WTC11 (cell line): ENCODE measurements around the gene MIGA2. TPM values are rescaled to one million over a fixed set of nuclear protein-coding genes. Genes with fewer than 3 reads are reported as not detected.

Experiments
- ATAC-seq: fragments of 200-7000 bp; cut with Tn5 transposase; 2 replicates; pipeline ENCODE4 v1.10.0; 2021; ENCODE audit warnings: mild to moderate bottlenecking, moderate library complexity
- CTCF ChIA-PET: fragments of 300-600 bp; sonication (Branson Sonifier 250); formaldehyde crosslinking; loops from one replicate; lab custom pipeline; 2021; ENCODE audit warnings: antibody characterized with exemption; lab: Charles Lee
- POLR2A ChIA-PET: fragments of 350-600 bp; sonication (Branson Sonifier 250); formaldehyde crosslinking; loops from one replicate; lab custom pipeline; 2021; ENCODE audit warnings: antibody characterized with exemption; lab: Charles Lee
- DNase-seq: peaks from one replicate; pipeline ENCODE4 v3.0.0; 2021; ENCODE audit warnings: low spot score
- H3K27ac Mint-ChIP-seq: 2 replicates; pipeline ENCODE4 v1.8.0; 2021; ENCODE audit warnings: mixed read lengths
- H3K27me3 Mint-ChIP-seq: 2 replicates; pipeline ENCODE4 v1.8.0; 2021; ENCODE audit warnings: low read depth, mild to moderate bottlenecking, moderate library complexity, mixed read lengths
- H3K36me3 Mint-ChIP-seq: 2 replicates; pipeline ENCODE4 v1.8.0; 2021; ENCODE audit warnings: mixed read lengths
- H3K4me1 Mint-ChIP-seq: 2 replicates; pipeline ENCODE4 v1.8.0; 2022; ENCODE audit warnings: mixed read lengths
- H3K4me3 Mint-ChIP-seq: 2 replicates; pipeline ENCODE4 v1.8.0; 2021; ENCODE audit warnings: mild to moderate bottlenecking, moderate library complexity, mixed read lengths
- H3K9me3 Mint-ChIP-seq: 2 replicates; pipeline ENCODE4 v1.8.0; 2021; ENCODE audit warnings: mixed read lengths
- ATF3 ChIP-seq: sonication (generic); formaldehyde crosslinking; conservative IDR thresholded peaks from 2 replicates; pipeline ENCODE4 v1.8.1; 2022; ENCODE audit warnings: mild to moderate bottlenecking, missing genetic modification reagents
- CREM ChIP-seq: sonication (generic); formaldehyde crosslinking; IDR thresholded peaks from 2 replicates; pipeline ENCODE4 v1.8.1; 2022; ENCODE audit warnings: mild to moderate bottlenecking, missing genetic modification reagents, moderate library complexity
- ESRRA ChIP-seq: sonication (generic); formaldehyde crosslinking; IDR thresholded peaks from 2 replicates; pipeline ENCODE4 v1.8.1; 2022; ENCODE audit warnings: mild to moderate bottlenecking, missing genetic modification reagents, borderline replicate concordance
- ETV6 ChIP-seq: sonication (generic); formaldehyde crosslinking; IDR thresholded peaks from 2 replicates; pipeline ENCODE4 v1.8.1; 2022; ENCODE audit warnings: mild to moderate bottlenecking, missing genetic modification reagents
- FOXJ3 ChIP-seq: sonication (generic); formaldehyde crosslinking; IDR thresholded peaks from 2 replicates; pipeline ENCODE4 v1.9.0; 2021; ENCODE audit warnings: missing genetic modification reagents, mild to moderate bottlenecking, borderline replicate concordance
- HMGXB4 ChIP-seq: sonication (generic); formaldehyde crosslinking; IDR thresholded peaks from 2 replicates; pipeline ENCODE4 v1.8.1; 2023; ENCODE audit warnings: mild to moderate bottlenecking, moderate library complexity, missing genetic modification reagents
- NFATC4 ChIP-seq: fragments of 250-450 bp; sonication (Bioruptor Pico); IDR thresholded peaks from 2 replicates; pipeline ENCODE4 v1.9.0; 2021; ENCODE audit warnings: mild to moderate bottlenecking
- NR1H2 ChIP-seq: sonication (generic); formaldehyde crosslinking; IDR thresholded peaks from 2 replicates; pipeline ENCODE4 v1.9.0; 2021; ENCODE audit warnings: mild to moderate bottlenecking, moderate library complexity, missing genetic modification reagents
- NR2C2 ChIP-seq: sonication (generic); formaldehyde crosslinking; IDR thresholded peaks from 2 replicates; pipeline ENCODE4 v1.8.0; 2022; ENCODE audit warnings: mild to moderate bottlenecking, missing genetic modification reagents
- NR3C1 ChIP-seq: sonication (generic); formaldehyde crosslinking; conservative IDR thresholded peaks from 2 replicates; pipeline ENCODE4 v1.8.1; 2023; ENCODE audit warnings: low read depth, mild to moderate bottlenecking, missing genetic modification reagents
- PRDM15 ChIP-seq: sonication (generic); formaldehyde crosslinking; IDR thresholded peaks from 2 replicates; pipeline ENCODE4 v1.8.0; 2022; ENCODE audit warnings: missing genetic modification reagents
- SMAD4 ChIP-seq: sonication (generic); formaldehyde crosslinking; IDR thresholded peaks from 2 replicates; pipeline ENCODE4 v1.8.0; 2022; ENCODE audit warnings: mild to moderate bottlenecking, missing genetic modification reagents
- ZNF263 ChIP-seq: sonication (generic); formaldehyde crosslinking; IDR thresholded peaks from 2 replicates; pipeline ENCODE4 v1.8.1; 2022; ENCODE audit warnings: low read depth, mild to moderate bottlenecking, moderate library complexity, missing genetic modification reagents
- ZNF396 ChIP-seq: fragments of 250-450 bp; sonication (Bioruptor Pico); IDR thresholded peaks from 2 replicates; pipeline ENCODE4 v1.8.0; 2021; ENCODE audit warnings: mild to moderate bottlenecking, moderate library complexity, borderline replicate concordance
- ZNF532 ChIP-seq: fragments of 250-450 bp; sonication (Bioruptor Pico); IDR thresholded peaks from 2 replicates; pipeline ENCODE4 v1.9.0; 2021; ENCODE audit warnings: mild to moderate bottlenecking, borderline replicate concordance
- total RNA-seq: library from RNA; stranded (reverse); gene quantifications from 3 replicates; pipeline ENCODE4 v1.2.3, GENCODE V29; 2021
- TF ChIP-seq, protein P1 (sequence below): sonication (generic); formaldehyde crosslinking; conservative IDR thresholded peaks from 2 replicates; pipeline ENCODE4 v1.8.1; 2023; ENCODE audit warnings: mild to moderate bottlenecking, low read depth, missing genetic modification reagents, moderate library complexity
- TF ChIP-seq, protein P2 (sequence below): sonication (generic); formaldehyde crosslinking; IDR thresholded peaks from 2 replicates; pipeline ENCODE4 v1.8.1; 2023; ENCODE audit warnings: mild to moderate bottlenecking, missing genetic modification reagents, moderate library complexity

The MIGA2 gene
- total RNA-seq, 1 experiment from 2014 or later: 61.7 TPM

DNA sequence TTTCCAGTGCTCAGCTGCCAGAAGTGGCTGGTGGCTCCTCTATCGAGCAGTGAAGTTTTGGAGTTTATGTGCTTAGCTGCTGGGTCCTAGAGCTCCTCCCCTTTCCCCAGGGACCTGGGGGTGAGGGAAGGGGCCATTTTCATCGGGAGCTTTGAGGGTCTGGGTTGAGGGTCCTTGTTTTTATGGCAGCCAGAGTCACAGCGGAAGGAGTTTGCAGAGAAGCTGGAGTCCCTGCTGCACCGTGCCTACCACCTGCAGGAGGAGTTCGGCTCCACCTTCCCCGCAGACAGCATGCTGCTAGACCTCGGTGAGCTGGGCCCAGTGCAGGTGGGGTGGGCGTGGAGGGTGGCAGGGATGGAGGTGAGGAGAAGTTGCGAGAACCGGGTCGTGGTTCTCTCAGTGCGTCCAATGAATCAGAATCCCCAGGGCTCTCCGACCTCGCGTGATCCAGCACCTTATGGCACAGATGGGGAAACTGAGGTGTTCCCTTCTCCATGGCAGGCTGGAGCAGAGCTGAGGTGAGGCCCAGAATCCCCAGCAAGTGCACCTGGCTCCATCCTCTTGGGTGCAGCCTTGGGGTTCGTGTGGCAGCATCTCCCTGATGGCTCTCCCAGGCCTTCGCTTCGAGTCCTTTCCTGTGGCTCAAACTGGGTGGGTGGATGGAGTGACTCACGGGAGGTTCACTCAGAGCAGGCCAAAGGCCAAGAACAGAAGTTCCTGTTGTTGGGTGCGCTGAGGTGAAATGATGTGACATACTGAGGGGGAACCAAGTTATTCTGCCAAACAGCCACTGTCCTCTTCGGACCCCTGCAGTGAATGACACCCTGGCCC, 22.8 kb downstream of the MIGA2 start (continued):
- TF ChIP-seq FOXJ3 (CRISPR knock-in tag): no peak
- TF ChIP-seq ETV6: no peak
- TF ChIP-seq NR1H2 (CRISPR knock-in tag): no peak
- TF ChIP-seq ZNF396 (CRISPR knock-in tag): no peak
- no peak for TF ChIP-seq SMAD4 (CRISPR knock-in tag)
- TF ChIP-seq, protein P1, sequence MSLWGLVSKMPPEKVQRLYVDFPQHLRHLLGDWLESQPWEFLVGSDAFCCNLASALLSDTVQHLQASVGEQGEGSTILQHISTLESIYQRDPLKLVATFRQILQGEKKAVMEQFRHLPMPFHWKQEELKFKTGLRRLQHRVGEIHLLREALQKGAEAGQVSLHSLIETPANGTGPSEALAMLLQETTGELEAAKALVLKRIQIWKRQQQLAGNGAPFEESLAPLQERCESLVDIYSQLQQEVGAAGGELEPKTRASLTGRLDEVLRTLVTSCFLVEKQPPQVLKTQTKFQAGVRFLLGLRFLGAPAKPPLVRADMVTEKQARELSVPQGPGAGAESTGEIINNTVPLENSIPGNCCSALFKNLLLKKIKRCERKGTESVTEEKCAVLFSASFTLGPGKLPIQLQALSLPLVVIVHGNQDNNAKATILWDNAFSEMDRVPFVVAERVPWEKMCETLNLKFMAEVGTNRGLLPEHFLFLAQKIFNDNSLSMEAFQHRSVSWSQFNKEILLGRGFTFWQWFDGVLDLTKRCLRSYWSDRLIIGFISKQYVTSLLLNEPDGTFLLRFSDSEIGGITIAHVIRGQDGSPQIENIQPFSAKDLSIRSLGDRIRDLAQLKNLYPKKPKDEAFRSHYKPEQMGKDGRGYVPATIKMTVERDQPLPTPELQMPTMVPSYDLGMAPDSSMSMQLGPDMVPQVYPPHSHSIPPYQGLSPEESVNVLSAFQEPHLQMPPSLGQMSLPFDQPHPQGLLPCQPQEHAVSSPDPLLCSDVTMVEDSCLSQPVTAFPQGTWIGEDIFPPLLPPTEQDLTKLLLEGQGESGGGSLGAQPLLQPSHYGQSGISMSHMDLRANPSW: no peak
- TF ChIP-seq, all 79 proteins: peak for 0

DNA sequence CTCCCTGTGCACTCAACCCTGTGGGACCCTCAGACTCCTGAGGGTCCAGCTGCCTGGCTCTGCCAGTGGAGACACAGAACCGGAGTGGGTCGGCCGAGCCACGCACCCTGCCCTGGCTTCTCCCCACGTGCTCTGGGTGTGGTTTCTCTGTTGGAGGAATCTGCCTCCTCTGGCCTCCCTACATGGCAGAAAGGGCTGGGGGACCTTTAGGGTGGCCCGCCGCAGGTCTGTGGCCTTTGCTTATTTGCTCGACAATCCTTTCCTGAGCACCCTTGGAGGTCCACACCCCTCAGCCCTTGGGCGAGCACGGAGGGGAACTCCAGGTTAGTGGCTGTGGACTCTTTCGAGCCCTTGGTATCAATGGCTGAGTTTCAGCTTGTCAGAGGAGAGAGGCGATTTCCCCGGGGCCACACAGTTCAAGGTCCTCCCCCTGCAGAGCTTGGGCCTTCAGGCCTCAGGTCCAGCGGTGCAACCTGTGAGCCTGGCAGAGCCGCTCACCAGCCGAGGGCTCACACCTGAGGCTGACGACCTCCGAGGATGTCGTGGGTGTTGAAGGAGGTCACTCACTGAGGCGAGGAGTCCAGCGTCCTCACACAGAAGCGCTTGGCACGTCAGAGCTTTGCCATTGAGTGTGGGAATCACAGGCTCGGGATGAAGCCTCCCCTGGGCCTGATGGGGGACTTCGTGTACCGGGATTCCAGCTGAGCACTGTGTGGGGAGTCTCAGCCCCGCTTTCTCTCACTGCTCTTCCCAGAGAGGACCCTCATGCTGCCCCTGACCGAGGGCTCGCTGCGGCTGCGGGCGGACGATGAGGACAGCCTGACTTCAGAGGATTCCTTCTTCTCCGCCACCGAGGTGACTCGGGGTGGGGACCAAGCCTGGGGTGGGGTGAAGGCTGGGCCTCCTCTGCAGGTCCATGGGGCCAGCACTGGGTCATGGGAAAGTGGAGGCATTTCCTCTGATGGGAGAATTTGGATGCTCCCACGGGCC, 23.7 kb downstream of the MIGA2 start:
- DNase-seq: no peak
- Mint-ChIP-seq H3K27ac (no peak overlapping the region), H3K27me3 (no peaks in the 10 kb centered on the region), H3K4me3 (no peak overlapping the region), H3K9me3 (no peaks in the 10 kb centered on the region), H3K36me3 (peaks cover 12% of the 10 kb centered on the region), H3K4me1 (no peaks in the 10 kb centered on the region)
- ChIA-PET CTCF (no interaction called here), POLR2A (interaction anchor here (0.6 kb wide), 1 partner anchor 17 kb away, joined by 6 read pairs; no protein-coding TSS in a partner anchor)
- no peak for ATAC-seq
- TF ChIP-seq NR2C2 (CRISPR knock-in tag) (no peak), ZNF532 (no peak), ESRRA (CRISPR knock-in tag) (no peak), ZNF263 (CRISPR knock-in tag) (no peak), NR3C1 (CRISPR knock-in tag) (no peak), NFATC4 (CRISPR knock-in tag) (no peak), ATF3 (CRISPR knock-in tag) (no peak), PRDM15 (CRISPR knock-in tag) (no peak), HMGXB4 (CRISPR knock-in tag) (no peak), CREM (CRISPR knock-in tag) (no peak)
- TF ChIP-seq, protein P2, sequence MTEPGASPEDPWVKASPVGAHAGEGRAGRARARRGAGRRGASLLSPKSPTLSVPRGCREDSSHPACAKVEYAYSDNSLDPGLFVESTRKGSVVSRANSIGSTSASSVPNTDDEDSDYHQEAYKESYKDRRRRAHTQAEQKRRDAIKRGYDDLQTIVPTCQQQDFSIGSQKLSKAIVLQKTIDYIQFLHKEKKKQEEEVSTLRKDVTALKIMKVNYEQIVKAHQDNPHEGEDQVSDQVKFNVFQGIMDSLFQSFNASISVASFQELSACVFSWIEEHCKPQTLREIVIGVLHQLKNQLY (CRISPR knock-in tag): no peak
